Stimulated activated naive CD4-positive, alpha-beta T cell (primary cell): ENCODE measurements around the gene RP2.

ENCODE experiments used
- DNase-seq, 6 experiments: peaks; one replicate each; lab custom pipeline; 2025; lab: John Stamatoyannopoulos, UW

The RP2 gene

DNA sequence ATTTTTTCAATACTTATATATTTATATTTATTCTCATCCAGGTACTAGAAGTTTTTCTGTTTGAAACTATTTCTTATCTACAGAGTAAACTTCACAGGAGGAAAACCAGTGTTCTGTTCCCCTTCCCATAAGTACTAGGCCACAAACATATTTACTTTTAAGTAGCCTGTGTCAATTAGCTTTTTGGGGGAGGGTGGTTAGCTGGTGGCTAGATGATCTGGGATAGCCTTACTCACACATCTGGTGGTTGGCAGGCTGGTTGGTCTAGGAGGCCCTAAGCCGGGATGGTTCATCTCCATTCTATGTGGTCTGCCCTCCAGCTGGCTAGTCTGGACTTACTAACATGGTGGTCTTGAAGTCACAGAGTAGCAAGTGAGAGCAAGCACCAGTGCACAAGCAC is 81.6 kb downstream of the RP2 start:
- no peak for DNase-seq

DNA sequence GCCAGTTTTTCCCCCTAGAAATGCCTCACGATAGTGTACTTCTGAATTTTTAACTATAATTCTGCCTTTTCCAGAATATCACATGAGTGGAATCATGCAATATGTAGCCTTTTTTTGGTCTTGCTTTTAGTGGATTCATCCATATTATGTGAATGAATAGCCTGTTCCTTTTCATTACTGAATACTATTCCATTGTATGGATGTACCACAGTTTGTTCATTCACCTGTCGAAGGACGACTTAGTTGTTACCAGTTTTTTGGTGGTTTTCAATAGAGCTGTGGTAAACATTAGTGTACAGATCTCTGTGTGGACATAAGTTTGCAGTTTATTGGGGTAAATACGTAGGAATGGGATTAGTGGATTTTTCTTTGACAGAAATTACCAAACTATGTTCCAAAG is 83.4 kb downstream of the RP2 start:
- no peak for DNase-seq

DNA sequence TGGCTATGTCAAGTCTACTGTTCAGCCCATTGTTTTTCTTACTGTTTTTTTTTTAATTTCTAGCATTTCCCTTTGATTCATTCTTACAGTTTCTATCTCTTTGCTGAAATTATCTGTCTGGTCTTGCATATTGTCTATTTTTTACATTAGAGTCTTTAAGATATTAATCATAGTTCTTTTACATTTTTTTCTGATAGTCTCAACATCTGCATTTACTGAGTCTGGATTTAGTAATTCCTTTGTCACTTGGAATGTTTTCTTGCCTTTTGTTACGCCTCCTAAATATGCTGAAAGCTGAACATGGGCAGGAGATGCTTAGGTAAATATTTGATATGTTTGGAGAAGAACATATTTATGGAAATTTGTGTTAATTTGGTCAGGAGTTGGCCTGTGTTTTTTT is 85.8 kb downstream of the RP2 start:
- DNase-seq: no peak

DNA sequence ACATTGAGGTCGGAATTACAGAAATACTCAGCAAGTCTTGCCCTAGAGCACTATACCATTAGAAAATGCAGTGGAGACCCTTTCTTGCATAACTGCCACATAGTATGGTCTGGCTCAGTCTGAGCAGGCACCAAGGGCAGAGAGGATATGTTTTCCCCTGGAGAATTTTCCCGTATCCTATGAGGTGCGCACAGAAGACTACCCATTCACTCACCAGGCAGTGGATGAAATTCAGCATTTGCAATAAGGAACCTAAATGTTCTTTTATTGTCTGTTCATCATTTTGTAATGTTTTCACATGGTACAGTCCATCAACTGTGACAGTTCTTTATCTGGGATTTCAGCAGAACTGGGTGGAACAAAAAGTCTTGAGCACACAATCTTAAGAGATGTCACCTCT is 90.9 kb downstream of the RP2 start:
- no peak for DNase-seq

DNA sequence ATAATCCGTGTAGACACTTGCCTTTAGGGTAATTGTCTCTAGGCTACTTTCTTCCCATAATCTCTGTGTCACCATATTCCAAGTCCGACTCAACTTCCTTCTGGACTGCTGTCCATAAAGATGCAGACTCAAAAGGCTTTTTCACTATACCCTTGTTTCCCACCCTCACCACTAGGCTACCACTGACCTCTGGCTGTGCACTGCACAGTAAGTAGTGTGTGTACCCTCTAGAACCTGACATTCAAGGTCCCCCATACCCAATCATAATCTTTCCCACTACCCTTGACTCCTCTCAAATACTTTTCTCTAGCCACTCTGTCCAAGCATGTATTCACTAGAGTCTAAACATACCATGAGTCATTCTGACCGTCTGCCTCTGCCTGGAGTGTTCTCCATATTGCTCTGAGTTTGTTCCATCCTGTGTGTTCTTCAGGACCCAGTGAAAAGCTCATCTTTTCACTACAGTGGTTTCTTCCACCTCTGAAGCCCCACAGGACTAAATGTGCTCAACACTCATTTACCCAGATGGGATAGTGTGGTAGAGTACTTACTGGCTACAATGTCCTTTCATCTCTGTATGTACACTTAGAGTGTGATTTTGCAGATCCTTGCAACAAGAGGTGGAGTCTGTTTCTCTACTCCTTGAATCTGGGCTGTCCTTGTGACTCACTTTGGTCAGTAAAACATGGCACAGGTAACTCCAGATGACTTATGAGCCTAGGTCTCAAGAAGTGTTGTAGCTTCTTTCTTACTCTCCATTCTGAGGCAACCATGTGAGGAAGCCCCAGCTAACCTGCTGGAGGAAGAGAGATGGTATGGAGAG is 92.8 kb downstream of the RP2 start:
- DNase-seq: no peak
